Measurements from ENCODE around the gene RPS19BP1.

The RPS19BP1 gene, protein sequence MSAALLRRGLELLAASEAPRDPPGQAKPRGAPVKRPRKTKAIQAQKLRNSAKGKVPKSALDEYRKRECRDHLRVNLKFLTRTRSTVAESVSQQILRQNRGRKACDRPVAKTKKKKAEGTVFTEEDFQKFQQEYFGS

DNA sequence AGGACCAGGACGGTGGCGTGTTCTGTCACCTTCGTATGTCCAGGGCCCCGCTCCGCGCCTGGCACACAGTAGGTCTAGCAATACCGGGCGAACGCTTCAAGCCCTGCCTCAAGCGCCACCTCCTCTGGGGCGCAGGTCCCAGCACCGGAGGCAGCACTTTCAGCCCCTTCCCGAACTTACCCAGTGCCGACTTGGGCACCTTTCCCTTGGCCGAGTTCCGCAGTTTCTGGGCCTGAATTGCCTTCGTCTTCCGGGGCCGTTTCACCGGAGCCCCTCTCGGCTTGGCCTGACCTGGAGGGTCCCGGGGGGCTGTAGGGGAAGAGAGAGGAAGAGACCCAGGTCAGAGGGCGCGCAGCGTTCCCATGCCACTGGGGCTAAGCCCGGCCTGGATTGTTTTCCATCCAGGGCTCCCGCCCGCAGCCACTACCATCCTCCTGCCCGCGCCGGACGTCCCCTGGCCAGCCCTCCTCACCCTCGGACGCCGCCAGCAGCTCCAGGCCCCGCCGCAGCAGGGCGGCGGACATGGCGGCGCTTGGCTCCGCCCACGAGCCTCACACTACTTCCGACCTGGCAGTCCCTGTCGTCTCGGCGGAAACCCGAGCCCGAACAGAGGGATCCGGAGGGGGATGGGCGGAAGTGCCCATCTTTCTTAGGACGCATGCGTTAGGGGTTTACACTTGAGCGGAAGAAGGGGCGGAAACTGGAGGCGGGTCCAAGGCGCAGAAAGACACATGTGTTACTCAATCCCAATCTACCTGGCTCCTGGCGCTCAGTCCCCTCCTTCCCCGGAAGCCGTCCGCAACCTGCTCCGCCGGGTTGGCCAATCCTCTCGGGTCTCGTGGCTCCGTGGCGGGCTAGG is at the start of gene RPS19BP1:
Gene RPS19BP1 (minus strand): TSS at position 534 of the 859 bp plus-strand sequence. CDS start 10 bp downstream, at position 524.
- H3K27me3 ChIP-seq (ENCODE audit: insufficient read depth, low read length) = no peaks in the 10 kb centered on the region
- peaks cover 15% of the 10 kb centered on the region for H3K36me3 ChIP-seq (ENCODE audit: insufficient read depth, low read length)
- peaks cover 46% of the 10 kb centered on the region for H3K4me1 ChIP-seq (ENCODE audit: insufficient read depth, low read length)
- peak within 1 kb of the TSS; percentile 14 for H2AFZ ChIP-seq (ENCODE audit: low read depth, low read length)
- H3K4me3 ChIP-seq (ENCODE audit: low read length) = peak within 1 kb of the TSS; percentile 93
- no peaks in the 10 kb centered on the region for H3K9me3 ChIP-seq (ENCODE audit: low read length)

DNA sequence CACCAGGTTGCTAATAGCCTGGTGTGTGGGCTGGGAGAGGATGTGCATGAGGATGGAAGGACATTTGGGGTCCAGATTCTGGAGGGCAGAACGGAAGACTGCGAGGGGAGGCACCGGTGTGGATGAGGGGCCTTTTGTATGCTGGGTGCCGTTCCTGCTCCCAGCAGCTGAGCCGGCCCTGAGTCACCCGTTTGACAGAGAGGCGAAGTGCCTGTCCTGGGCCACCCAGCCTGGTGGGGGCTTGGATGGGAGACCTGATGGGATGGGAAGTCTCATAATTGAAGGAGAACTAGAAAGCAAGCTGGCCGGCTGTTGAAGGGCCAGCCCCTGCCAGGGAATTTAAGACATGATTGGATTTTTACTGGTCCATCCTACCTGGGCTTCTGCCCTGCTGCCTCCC is 48.8 kb upstream of the RPS19BP1 start:
- no peaks in the 10 kb centered on the region for H3K4me1 ChIP-seq (ENCODE audit: insufficient read depth, low read length)
- H3K9me3 ChIP-seq (ENCODE audit: low read length) = no peaks in the 10 kb centered on the region
- H2AFZ ChIP-seq (ENCODE audit: low read depth, low read length) = no peak overlapping the region
- H3K36me3 ChIP-seq (ENCODE audit: insufficient read depth, low read length) = no peaks in the 10 kb centered on the region
- peaks cover 15% of the 10 kb centered on the region for H3K27me3 ChIP-seq (ENCODE audit: insufficient read depth, low read length)
- no peak overlapping the region for H3K4me3 ChIP-seq (ENCODE audit: low read length)

DNA sequence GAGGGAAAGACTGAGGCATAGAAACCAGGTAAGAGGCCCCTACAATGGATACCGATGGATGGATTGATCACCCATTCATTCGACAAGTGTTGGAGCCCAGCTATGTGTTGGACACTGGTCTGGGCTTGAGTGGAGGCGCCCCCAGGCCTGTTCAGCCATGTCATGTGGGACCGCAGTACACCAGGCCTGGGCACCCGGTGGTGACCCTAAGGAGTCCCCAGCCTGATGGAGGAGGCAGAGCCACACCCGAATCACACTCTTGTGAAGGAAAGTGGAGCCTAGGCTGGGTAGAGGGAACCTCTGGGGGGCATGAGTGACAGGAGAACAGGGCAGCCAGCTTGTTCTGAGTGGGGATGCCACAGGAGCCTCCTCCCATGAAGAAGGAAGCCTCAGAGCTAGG is 48.2 kb upstream of the RPS19BP1 start:
- Histone ChIP-seq H3K4me1 (ENCODE audit: insufficient read depth, low read length) (no peaks in the 10 kb centered on the region), H3K9me3 (ENCODE audit: low read length) (no peaks in the 10 kb centered on the region), H3K4me3 (ENCODE audit: low read length) (no peak overlapping the region), H2AFZ (ENCODE audit: low read depth, low read length) (no peak overlapping the region), H3K36me3 (ENCODE audit: insufficient read depth, low read length) (no peaks in the 10 kb centered on the region), H3K27me3 (ENCODE audit: insufficient read depth, low read length) (peaks cover 15% of the 10 kb centered on the region)

DNA sequence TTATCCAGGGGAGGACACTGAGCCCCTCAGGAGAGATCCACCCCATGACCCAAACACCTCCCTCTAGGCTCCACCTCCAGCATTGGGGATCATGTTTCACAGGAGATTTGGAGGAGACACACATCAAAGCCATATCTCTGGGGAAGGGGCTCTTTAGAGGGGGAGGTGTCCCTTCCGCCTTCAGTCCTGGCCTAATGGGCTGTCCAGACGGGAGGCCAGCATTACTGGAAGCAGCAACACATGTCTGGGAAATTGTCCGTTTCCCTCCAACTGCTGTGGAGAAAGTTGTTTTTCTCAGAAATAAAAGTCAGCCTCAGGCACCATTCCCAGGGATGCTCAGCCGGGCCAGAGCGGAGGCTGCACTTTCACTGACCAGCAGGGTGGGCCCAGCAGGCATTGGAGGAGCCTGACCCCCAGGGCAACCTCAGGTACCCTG is 47.5 kb upstream of the RPS19BP1 start:
- Histone ChIP-seq H3K9me3 (ENCODE audit: low read length) (no peaks in the 10 kb centered on the region), H3K36me3 (ENCODE audit: insufficient read depth, low read length) (no peaks in the 10 kb centered on the region), H2AFZ (ENCODE audit: low read depth, low read length) (no peak overlapping the region), H3K4me3 (ENCODE audit: low read length) (no peak overlapping the region), H3K4me1 (ENCODE audit: insufficient read depth, low read length) (no peaks in the 10 kb centered on the region), H3K27me3 (ENCODE audit: insufficient read depth, low read length) (peaks cover 19% of the 10 kb centered on the region)

DNA sequence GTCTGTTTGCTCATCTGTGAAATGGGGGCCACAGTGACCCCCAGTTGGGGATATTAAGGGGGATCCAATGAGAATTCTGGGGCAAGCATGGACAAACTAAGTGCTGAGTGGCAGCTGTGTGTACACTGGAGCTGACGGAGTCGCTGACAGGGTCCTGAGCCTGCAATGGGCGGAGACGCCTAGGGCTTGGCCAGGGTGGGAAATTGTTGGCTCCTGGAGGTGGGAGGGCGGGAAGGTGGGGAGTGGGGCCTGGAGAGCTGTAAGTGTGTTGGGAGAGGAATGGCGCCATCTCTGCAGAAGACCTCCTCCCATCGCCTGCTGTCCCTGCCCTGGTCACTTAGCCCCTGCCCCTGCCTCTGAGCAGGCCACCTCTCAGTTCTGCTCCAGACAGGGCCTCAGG is 45.4 kb upstream of the RPS19BP1 start:
- Histone ChIP-seq H3K27me3 (ENCODE audit: insufficient read depth, low read length) (peaks cover 32% of the 10 kb centered on the region), H3K36me3 (ENCODE audit: insufficient read depth, low read length) (no peaks in the 10 kb centered on the region), H3K4me3 (ENCODE audit: low read length) (no peak overlapping the region), H3K9me3 (ENCODE audit: low read length) (no peaks in the 10 kb centered on the region), H2AFZ (ENCODE audit: low read depth, low read length) (no peak overlapping the region), H3K4me1 (ENCODE audit: insufficient read depth, low read length) (no peaks in the 10 kb centered on the region)

DNA sequence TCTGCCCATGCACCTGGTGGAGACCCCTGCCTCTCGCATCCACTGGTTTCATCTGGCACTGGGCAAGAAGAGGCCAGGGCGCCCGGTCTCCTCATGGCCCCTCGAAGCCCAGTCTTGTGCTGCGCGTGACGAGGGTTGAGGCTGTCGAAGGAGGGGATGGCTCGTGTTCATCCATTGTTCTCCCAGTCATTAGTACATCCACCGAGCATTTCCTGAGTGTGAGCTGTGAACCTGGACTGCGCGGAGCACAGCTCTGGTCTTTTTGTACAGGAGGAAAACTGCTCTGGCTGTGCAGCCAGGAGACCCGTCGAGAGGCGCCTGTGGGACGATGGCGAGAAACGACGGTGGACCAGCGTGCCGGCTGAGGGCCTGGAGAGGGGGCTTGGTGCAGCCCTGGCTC is 44.8 kb upstream of the RPS19BP1 start:
- Histone ChIP-seq H3K4me3 (ENCODE audit: low read length) (no peak overlapping the region), H3K27me3 (ENCODE audit: insufficient read depth, low read length) (peaks cover 32% of the 10 kb centered on the region), H3K36me3 (ENCODE audit: insufficient read depth, low read length) (no peaks in the 10 kb centered on the region), H3K4me1 (ENCODE audit: insufficient read depth, low read length) (no peaks in the 10 kb centered on the region), H3K9me3 (ENCODE audit: low read length) (no peaks in the 10 kb centered on the region), H2AFZ (ENCODE audit: low read depth, low read length) (no peak overlapping the region)

DNA sequence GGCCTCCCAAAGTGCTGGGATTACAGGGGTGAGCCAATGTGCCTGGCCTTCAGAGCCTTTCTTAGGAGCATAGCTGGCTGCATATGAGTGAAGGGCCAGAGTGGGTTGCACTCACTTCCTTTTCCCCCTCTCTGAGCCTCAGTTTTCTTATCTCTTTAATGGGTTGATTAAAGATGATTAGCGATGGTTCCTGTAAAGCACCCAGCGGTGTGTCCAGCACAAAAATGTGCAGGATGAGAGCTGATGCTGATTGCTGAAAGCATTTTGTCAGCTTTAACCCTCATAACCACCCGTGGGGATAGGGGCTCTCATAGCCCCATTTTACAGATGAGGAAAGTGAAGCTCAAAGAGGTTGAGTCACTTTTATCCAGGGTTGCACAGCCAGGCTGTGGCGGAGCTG is 43.5 kb upstream of the RPS19BP1 start:
- Histone ChIP-seq H3K36me3 (ENCODE audit: insufficient read depth, low read length) (no peaks in the 10 kb centered on the region), H3K27me3 (ENCODE audit: insufficient read depth, low read length) (peaks cover 31% of the 10 kb centered on the region), H3K4me1 (ENCODE audit: insufficient read depth, low read length) (no peaks in the 10 kb centered on the region), H2AFZ (ENCODE audit: low read depth, low read length) (no peak overlapping the region), H3K9me3 (ENCODE audit: low read length) (no peaks in the 10 kb centered on the region), H3K4me3 (ENCODE audit: low read length) (no peak overlapping the region)

DNA sequence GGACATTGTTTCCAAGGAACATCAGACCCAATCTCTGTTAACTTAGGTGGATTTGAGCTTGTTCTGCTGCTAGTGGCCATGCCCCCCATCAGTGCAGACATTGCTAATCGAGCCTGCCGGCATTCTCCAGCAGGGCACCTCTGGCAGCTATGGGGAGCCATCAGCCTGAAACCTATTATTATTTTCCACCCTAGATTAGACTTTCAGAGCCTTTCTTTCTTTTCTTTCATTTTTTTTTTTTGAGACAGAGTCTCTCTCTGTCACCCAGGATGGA is 42.9 kb upstream of the RPS19BP1 start:
- Histone ChIP-seq H3K27me3 (ENCODE audit: insufficient read depth, low read length) (peaks cover 28% of the 10 kb centered on the region), H3K4me1 (ENCODE audit: insufficient read depth, low read length) (no peaks in the 10 kb centered on the region), H3K9me3 (ENCODE audit: low read length) (no peaks in the 10 kb centered on the region), H3K36me3 (ENCODE audit: insufficient read depth, low read length) (no peaks in the 10 kb centered on the region), H3K4me3 (ENCODE audit: low read length) (no peak overlapping the region), H2AFZ (ENCODE audit: low read depth, low read length) (no peak overlapping the region)

DNA sequence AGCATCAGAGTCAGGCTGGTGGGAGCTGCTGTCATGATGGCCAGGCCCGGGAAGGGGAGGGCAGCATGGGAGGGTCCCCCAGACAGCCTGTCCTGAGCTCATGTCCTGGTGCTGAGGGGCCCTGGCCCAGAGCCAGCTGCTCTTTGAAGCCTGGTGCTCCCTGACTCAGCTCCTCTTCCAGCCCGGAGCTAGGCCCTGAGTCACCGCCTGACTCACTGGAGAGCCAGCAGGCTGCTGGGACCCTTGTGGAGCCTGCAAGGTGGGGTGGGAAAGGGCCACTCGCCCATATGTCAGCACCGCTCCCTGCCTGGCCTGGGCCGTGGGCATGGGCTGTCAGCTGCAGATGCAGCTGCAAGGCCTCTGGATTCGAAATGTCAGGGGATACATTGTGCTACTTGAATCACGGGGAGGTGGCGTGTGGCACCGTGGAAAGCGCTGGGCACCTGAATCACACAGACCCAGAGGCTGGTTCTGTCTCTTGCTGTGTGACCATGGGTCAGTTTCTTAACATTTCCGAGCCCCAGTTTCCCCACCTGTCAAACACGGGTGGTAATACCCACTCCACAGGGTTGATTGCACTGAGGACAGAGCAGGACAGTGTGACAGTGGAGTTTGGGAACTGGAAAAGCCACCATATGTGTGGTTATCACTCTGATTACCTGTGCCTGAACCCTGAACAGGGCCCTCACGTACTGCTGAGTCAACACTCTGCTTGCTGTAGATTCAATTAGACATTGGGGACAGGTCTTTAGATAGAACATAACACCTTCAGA is 42.4 kb upstream of the RPS19BP1 start:
- Histone ChIP-seq H3K27me3 (ENCODE audit: insufficient read depth, low read length) (peaks cover 25% of the 10 kb centered on the region), H3K4me3 (ENCODE audit: low read length) (no peak overlapping the region), H3K9me3 (ENCODE audit: low read length) (no peaks in the 10 kb centered on the region), H3K36me3 (ENCODE audit: insufficient read depth, low read length) (no peaks in the 10 kb centered on the region), H2AFZ (ENCODE audit: low read depth, low read length) (no peak overlapping the region), H3K4me1 (ENCODE audit: insufficient read depth, low read length) (no peaks in the 10 kb centered on the region)

DNA sequence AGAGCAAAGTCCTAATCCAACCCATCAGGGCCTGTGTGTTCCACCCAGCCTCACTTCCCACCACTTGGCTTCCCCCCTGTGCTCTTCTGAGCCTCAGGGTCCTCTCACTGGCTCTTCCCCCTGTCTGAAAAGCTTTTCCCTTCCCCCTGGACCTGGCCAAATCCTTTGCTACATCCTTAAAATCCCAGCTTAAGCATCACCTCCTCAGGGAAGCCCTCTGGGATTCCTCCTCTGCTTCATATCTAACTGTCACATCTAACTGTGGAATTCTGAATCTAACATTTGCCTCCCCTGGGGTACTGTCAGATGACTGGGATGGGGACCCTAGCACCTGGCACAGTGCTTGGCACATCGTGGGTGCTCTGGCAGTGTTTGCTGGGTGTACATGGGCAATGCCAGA is 39.0 kb upstream of the RPS19BP1 start:
- Histone ChIP-seq H3K9me3 (ENCODE audit: low read length) (no peaks in the 10 kb centered on the region), H3K27me3 (ENCODE audit: insufficient read depth, low read length) (peaks cover 19% of the 10 kb centered on the region), H3K4me3 (ENCODE audit: low read length) (no peak overlapping the region), H3K36me3 (ENCODE audit: insufficient read depth, low read length) (no peaks in the 10 kb centered on the region), H2AFZ (ENCODE audit: low read depth, low read length) (no peak overlapping the region), H3K4me1 (ENCODE audit: insufficient read depth, low read length) (no peaks in the 10 kb centered on the region)

DNA sequence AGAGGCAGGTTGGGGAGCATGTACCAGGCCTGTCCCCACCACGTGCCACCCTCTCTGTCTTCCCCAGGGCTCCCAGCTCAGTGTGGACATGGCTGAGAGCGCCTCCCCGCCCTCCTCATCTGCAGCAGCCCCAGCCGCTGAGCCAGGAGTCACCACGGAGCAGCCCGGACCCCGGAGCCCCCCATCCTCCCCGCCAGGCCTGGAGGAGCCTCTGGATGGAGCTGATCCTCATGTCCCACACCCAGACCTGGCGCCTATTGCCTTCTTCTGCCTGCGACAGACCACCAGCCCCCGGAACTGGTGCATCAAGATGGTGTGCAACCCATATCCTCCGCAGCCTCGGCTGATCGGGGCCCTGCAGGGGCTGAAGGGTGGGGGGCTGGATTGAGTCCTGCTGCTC is 38.1 kb upstream of the RPS19BP1 start, which contains the start of gene CACNA1I:
Gene CACNA1I (plus strand): TSS at position 89 of the 400 bp plus-strand sequence. CDS start 0 bp downstream, at position 89.
- Histone ChIP-seq H3K27me3 (ENCODE audit: insufficient read depth, low read length) (peaks cover 19% of the 10 kb centered on the region), H2AFZ (ENCODE audit: low read depth, low read length) (no peak within 1 kb of the TSS), H3K36me3 (ENCODE audit: insufficient read depth, low read length) (no peaks in the 10 kb centered on the region), H3K4me3 (ENCODE audit: low read length) (no peak within 1 kb of the TSS), H3K9me3 (ENCODE audit: low read length) (no peaks in the 10 kb centered on the region), H3K4me1 (ENCODE audit: insufficient read depth, low read length) (no peaks in the 10 kb centered on the region)

DNA sequence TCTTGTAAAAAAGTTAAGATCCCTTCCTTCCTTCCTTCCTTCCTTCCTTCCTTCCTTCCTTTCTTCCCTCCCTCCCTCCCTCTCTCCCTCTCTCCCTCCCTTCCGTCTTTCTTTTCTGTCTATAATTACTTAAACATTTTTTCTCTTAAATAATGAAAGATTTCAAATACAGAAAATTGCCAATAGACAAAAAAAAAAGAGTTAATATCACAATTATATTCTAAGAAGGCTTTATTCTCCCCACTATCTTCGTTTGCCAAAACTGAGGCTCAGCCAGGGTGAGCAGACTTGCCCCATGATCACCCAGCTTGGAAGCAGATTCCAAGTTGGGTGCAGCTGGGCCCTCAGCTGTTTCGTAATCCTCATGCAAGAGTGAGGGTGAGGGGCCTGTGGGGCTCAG is 37.7 kb upstream of the RPS19BP1 start:
- Histone ChIP-seq H2AFZ (ENCODE audit: low read depth, low read length) (no peak overlapping the region), H3K9me3 (ENCODE audit: low read length) (no peaks in the 10 kb centered on the region), H3K36me3 (ENCODE audit: insufficient read depth, low read length) (no peaks in the 10 kb centered on the region), H3K4me1 (ENCODE audit: insufficient read depth, low read length) (no peaks in the 10 kb centered on the region), H3K4me3 (ENCODE audit: low read length) (no peak overlapping the region), H3K27me3 (ENCODE audit: insufficient read depth, low read length) (peaks cover 18% of the 10 kb centered on the region)

DNA sequence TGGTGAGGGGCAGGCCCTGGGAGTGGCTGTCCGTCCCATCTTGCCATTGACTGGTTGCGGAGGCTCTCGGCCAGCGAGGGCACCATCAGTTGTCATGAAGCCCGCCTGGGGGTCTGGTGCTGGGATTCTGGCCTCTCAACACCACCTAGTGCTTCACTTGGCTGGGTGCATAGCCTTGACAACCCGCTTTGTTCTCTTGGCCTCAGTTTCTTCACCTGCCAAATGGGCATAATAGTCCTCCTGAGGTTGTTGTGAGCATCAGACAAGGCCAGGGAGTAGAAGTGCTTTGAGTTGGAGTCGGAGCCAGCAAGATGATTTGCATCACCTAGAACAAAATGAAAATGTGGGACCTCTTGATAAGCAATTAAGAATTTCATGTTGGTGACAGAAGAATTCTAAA is 36.5 kb upstream of the RPS19BP1 start:
- Histone ChIP-seq H3K27me3 (ENCODE audit: insufficient read depth, low read length) (peaks cover 9% of the 10 kb centered on the region), H3K36me3 (ENCODE audit: insufficient read depth, low read length) (no peaks in the 10 kb centered on the region), H3K4me3 (ENCODE audit: low read length) (no peak overlapping the region), H3K9me3 (ENCODE audit: low read length) (no peaks in the 10 kb centered on the region), H3K4me1 (ENCODE audit: insufficient read depth, low read length) (no peaks in the 10 kb centered on the region), H2AFZ (ENCODE audit: low read depth, low read length) (no peak overlapping the region)

Data from neuron (in vitro differentiated cells).